IMR-90 (cell line): ENCODE measurements around the gene TBC1D22A. TPM values are rescaled to one million over a fixed set of nuclear protein-coding genes. Genes with fewer than 3 reads are reported as not detected.

Experiments
- ATAC-seq: fragments of 200-7000 bp; cut with Tn5 transposase; 2 replicates; pipeline ENCODE4 v1.9.1; 2020; ENCODE audit warnings: low read depth, mild to moderate bottlenecking, moderate library complexity
- BruUV-seq: library from RNA; stranded (reverse); fragments of 400-500 nt; replicated peaks from 2 replicates; lab custom pipeline; 2021; lab: Mats Ljungman, UMichigan
- CTCF ChIA-PET: fragments of 300-600 bp; formaldehyde crosslinking; extraction: SDS; loops from one replicate; lab custom pipeline; 2021; ENCODE audit warnings: antibody characterized with exemption; lab: Yijun Ruan, JAX
- POLR2A ChIA-PET: fragments of 300-600 bp; sonication (Branson Sonifier 250); formaldehyde crosslinking; loops from one replicate; lab custom pipeline; 2022; ENCODE audit warnings: antibody characterized with exemption; ENCODE audit not compliant: unreplicated experiment; lab: Charles Lee
- DNase-seq: peaks from one replicate; pipeline ENCODE4 v3.0.0; 2013
- H2AFZ ChIP-seq: replicated peaks from 2 replicates; pipeline ENCODE3; 2013; ENCODE audit warnings: low read length, mild to moderate bottlenecking; ENCODE audit not compliant: poor library complexity
- H2AK5ac ChIP-seq: 2 replicates; pipeline ENCODE4 v1.6.1; 2013; ENCODE audit warnings: low read depth, low read length, inconsistent platforms
- H2AK9ac ChIP-seq: replicated peaks from 2 replicates; pipeline ENCODE3; 2013; ENCODE audit warnings: mild to moderate bottlenecking, low read depth, low read length, moderate library complexity; ENCODE audit not compliant: poor library complexity
- H2BK120ac ChIP-seq: 2 replicates; pipeline ENCODE4 v1.6.1; 2013; ENCODE audit warnings: low read depth, low read length, inconsistent platforms
- H2BK15ac ChIP-seq: 3 replicates; pipeline ENCODE4 v1.6.1; 2013; ENCODE audit warnings: low read depth, low read length, inconsistent platforms
- H2BK20ac ChIP-seq: 2 replicates; pipeline ENCODE4 v1.6.1; 2013; ENCODE audit warnings: low read depth, mild to moderate bottlenecking, inconsistent platforms, low read length, moderate library complexity
- H2BK5ac ChIP-seq: 2 replicates; pipeline ENCODE4 v1.6.1; 2013; ENCODE audit warnings: mild to moderate bottlenecking, low read depth, low read length, inconsistent platforms; ENCODE audit not compliant: poor library complexity, severe bottlenecking
- H3K14ac ChIP-seq: replicated peaks from 2 replicates; pipeline ENCODE4 v1.6.1; 2013; ENCODE audit warnings: low read depth, low read length, inconsistent platforms
- H3K18ac ChIP-seq: 2 replicates; pipeline ENCODE4 v1.6.1; 2013; ENCODE audit warnings: low read depth, low read length, control low read depth
- H3K23ac ChIP-seq: 2 replicates; pipeline ENCODE4 v1.6.1; 2013; ENCODE audit warnings: low read depth, low read length, inconsistent platforms
- H3K27ac ChIP-seq: 2 replicates; pipeline ENCODE4 v1.5.1; 2013; ENCODE audit warnings: mild to moderate bottlenecking, control low read depth, low read length; ENCODE audit not compliant: insufficient read depth
- H3K27me3 ChIP-seq: 2 replicates; pipeline ENCODE4 v1.6.1; 2013; ENCODE audit warnings: low read length; ENCODE audit not compliant: control insufficient read depth, insufficient read depth
- H3K36me3 ChIP-seq: 2 replicates; pipeline ENCODE4 v1.6.1; 2013; ENCODE audit warnings: low read length, mixed read lengths; ENCODE audit not compliant: control insufficient read depth, insufficient read depth
- H3K4ac ChIP-seq: 2 replicates; pipeline ENCODE4 v1.6.1; 2013; ENCODE audit warnings: low read depth, low read length, inconsistent platforms
- H3K4me1 ChIP-seq: 2 replicates; pipeline ENCODE4 v1.6.1; 2013; ENCODE audit warnings: low read length, mixed read lengths; ENCODE audit not compliant: control insufficient read depth, insufficient read depth
- H3K4me2 ChIP-seq: 2 replicates; pipeline ENCODE4 v1.6.1; 2013; ENCODE audit warnings: low read depth, mild to moderate bottlenecking, control low read depth, low read length, moderate library complexity
- H3K4me3 ChIP-seq: 2 replicates; pipeline ENCODE4 v1.5.1; 2013; ENCODE audit warnings: low read depth, mild to moderate bottlenecking, control low read depth, low read length, moderate library complexity; ENCODE audit not compliant: insufficient read depth
- H3K56ac ChIP-seq: 2 replicates; pipeline ENCODE4 v1.6.1; 2013; ENCODE audit warnings: low read length, inconsistent platforms; ENCODE audit not compliant: insufficient read depth; ENCODE audit errors: extremely low read depth
- H3K79me1 ChIP-seq, 2 experiments: 2 replicates each; pipeline ENCODE4 v1.6.1; 2013; ENCODE audit warnings: low read length in 2 of 2, inconsistent platforms in 1 of 2, low read depth in 1 of 2
- H3K9ac ChIP-seq: 2 replicates; pipeline ENCODE4 v1.6.1; 2013; ENCODE audit warnings: low read depth, low read length, control low read depth
- H3K9me1 ChIP-seq: 2 replicates; pipeline ENCODE4 v1.6.1; 2013; ENCODE audit warnings: low read length, inconsistent platforms; ENCODE audit not compliant: insufficient read depth
- H3K9me3 ChIP-seq: 2 replicates; pipeline ENCODE4 v1.6.1; 2013; ENCODE audit warnings: low read length; ENCODE audit not compliant: control insufficient read depth, insufficient read depth
- H4K20me1 ChIP-seq: 2 replicates; pipeline ENCODE4 v1.6.1; 2013; ENCODE audit warnings: low read length, inconsistent platforms; ENCODE audit not compliant: insufficient read depth
- H4K5ac ChIP-seq: 2 replicates; pipeline ENCODE4 v1.6.1; 2013; ENCODE audit warnings: mild to moderate bottlenecking, low read depth, low read length, control low read depth
- H4K8ac ChIP-seq, 2 experiments: 2 replicates each; pipeline ENCODE4 v1.6.1; 2013; ENCODE audit warnings: low read depth in 2 of 2, low read length in 2 of 2, control low read depth in 1 of 2, inconsistent platforms in 1 of 2
- H4K91ac ChIP-seq: 2 replicates; pipeline ENCODE4 v1.6.1; 2013; ENCODE audit warnings: low read depth, low read length, inconsistent platforms; ENCODE audit not compliant: insufficient read depth
- BHLHE40 ChIP-seq: fragments of 150-350 bp; IDR thresholded peaks from 2 replicates; pipeline ENCODE4 v1.6.1; 2016; ENCODE audit warnings: mild to moderate bottlenecking, low read depth, low read length
- CEBPB ChIP-seq: IDR thresholded peaks from 2 replicates; pipeline ENCODE4 v1.6.1; 2012; ENCODE audit warnings: low read depth, low read length, improper control_type of control experiment
- CHD1 ChIP-seq: IDR thresholded peaks from 2 replicates; pipeline ENCODE4 v1.6.1; 2012; ENCODE audit warnings: low read depth, low read length, improper control_type of control experiment
- FOS ChIP-seq: fragments of 150-350 bp; IDR thresholded peaks from 2 replicates; pipeline ENCODE4 v1.6.1; 2016; ENCODE audit warnings: low read depth, low read length
- MAFK ChIP-seq: IDR thresholded peaks from 2 replicates; pipeline ENCODE4 v1.6.1; 2012; ENCODE audit warnings: low read depth, low read length, improper control_type of control experiment
- MAZ ChIP-seq: IDR thresholded peaks from 2 replicates; pipeline ENCODE4 v1.6.1; 2012; ENCODE audit warnings: low read depth, mild to moderate bottlenecking, low read length, improper control_type of control experiment, moderate library complexity, borderline replicate concordance
- MXI1 ChIP-seq: IDR thresholded peaks from 2 replicates; pipeline ENCODE4 v1.6.1; 2012; ENCODE audit warnings: low read depth, mild to moderate bottlenecking, low read length, moderate library complexity, borderline replicate concordance
- NFE2L2 ChIP-seq: fragments of 150-350 bp; IDR thresholded peaks from 2 replicates; pipeline ENCODE4 v1.6.1; 2016; ENCODE audit warnings: low read depth, mild to moderate bottlenecking, low read length
- POLR2A ChIP-seq: IDR thresholded peaks from 2 replicates; pipeline ENCODE4 v1.6.1; 2012; ENCODE audit warnings: mild to moderate bottlenecking, low read depth, low read length
- RAD21 ChIP-seq: IDR thresholded peaks from 2 replicates; pipeline ENCODE4 v1.6.1; 2012; ENCODE audit warnings: low read length, improper control_type of control experiment
- RCOR1 ChIP-seq: IDR thresholded peaks from 2 replicates; pipeline ENCODE4 v1.6.1; 2012; ENCODE audit warnings: mild to moderate bottlenecking, low read length, improper control_type of control experiment; ENCODE audit not compliant: insufficient replicate concordance
- RFX5 ChIP-seq: IDR thresholded peaks from 2 replicates; pipeline ENCODE4 v1.8.0; 2012; ENCODE audit warnings: low read depth, mild to moderate bottlenecking, low read length, moderate library complexity
- SMC3 ChIP-seq: fragments of 150-350 bp; IDR thresholded peaks from 2 replicates; pipeline ENCODE4 v1.6.1; 2016; ENCODE audit warnings: low read depth, mild to moderate bottlenecking, antibody characterized with exemption, low read length, moderate library complexity
- WGBS, 2 experiments: methylation state at CpG; one replicate each; pipeline versions ENCODE4 v1.1.5 to v1.1.7; 2013; ENCODE audit warnings: missing lambda C conversion rate in 2 of 2; ENCODE audit not compliant: insufficient read length in 1 of 2; ENCODE audit errors: extremely low coverage in 2 of 2; 5-methylcytosine and 5-hydroxymethylcytosine counted together
- dilution Hi-C: fragments of 300-500 bp; cut with HindIII; formaldehyde crosslinking; loops from one replicate; pipeline ENCODE4 v1.14.3; 2018; ENCODE audit warnings: low sequenced_read_pairs; ENCODE audit not compliant: unreplicated experiment
- in situ Hi-C: fragments of 300-500 bp; cut with MboI; formaldehyde crosslinking; loops from 3 replicates; pipeline ENCODE4 v1.14.3; 2019; ENCODE audit warnings: low sequenced_read_pairs, inconsistent platforms, mixed read lengths
- intact Hi-C: fragments of 100-400 bp; cut with micrococcal nuclease; formaldehyde crosslinking; loops from 2 replicates; pipeline ENCODE4 v1.10.0; 2022
- polyA plus RNA-seq, 3 experiments: library from polyadenylated mRNA; depleted of rRNA; stranded (reverse); fragments of >200 nt; gene quantifications; 2 replicates each; pipeline ENCODE4 v1.2.3, GENCODE V29; 2012; ENCODE audit warnings: low replicate concordance in 1 of 3
- total RNA-seq: library from RNA; depleted of rRNA; stranded (reverse); fragments of >200 nt; gene quantifications from 2 replicates; pipeline ENCODE4 v1.2.3, GENCODE V29; 2012
- TF ChIP-seq, protein P1 (sequence below): fragments of 150-350 bp; IDR thresholded peaks from 2 replicates; pipeline ENCODE4 v1.6.1; 2016; ENCODE audit warnings: low read depth, mild to moderate bottlenecking, low read length, moderate library complexity, borderline replicate concordance
- TF ChIP-seq, protein P2 (sequence below): fragments of 150-350 bp; IDR thresholded peaks from 2 replicates; pipeline ENCODE4 v1.6.1; 2017; ENCODE audit warnings: mild to moderate bottlenecking, antibody characterized with exemption, low read length, low read depth
- TF ChIP-seq, protein P3 (sequence below): conservative IDR thresholded peaks from 2 replicates; pipeline ENCODE4 v1.5.1; 2012; ENCODE audit warnings: mild to moderate bottlenecking, low read depth, low read length, improper control_type of control experiment

TBC1D22A gene
- total and polyA plus RNA-seq, 2 of the 4 experiments (the other 2 are of a cell fraction): 9.0 to 16.7 TPM

DNA sequence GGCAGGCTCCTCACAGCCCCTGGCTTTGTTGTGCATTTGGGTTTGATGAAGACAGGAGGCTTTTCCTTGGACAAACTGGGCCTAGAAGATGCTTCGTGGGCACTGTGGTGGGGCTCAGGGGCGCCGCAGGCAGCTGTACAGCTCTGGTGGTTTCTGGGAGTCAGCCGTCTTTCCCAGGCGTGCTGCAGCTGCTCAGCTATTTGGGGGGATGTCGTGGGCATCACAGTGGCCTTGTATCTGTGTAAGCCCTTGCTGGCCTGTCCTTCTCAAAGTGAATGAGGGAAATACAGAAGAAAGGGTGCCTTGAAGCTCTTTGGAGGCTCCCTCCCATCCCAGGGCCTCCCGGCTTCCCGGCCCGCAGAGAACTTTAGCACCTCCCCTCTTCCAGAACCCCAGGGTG is 89.5 kb downstream of the TBC1D22A start:
- no peak overlapping the region for H2BK120ac ChIP-seq
- CTCF ChIA-PET: no interaction called here
- BruUV-seq: no TSS peak
- H4K5ac ChIP-seq: no peak overlapping the region
- no peak overlapping the region for H3K18ac ChIP-seq
- no peak overlapping the region for H3K27ac ChIP-seq
- no peak overlapping the region for H3K4me3 ChIP-seq
- no peak overlapping the region for H3K56ac ChIP-seq
- H2BK15ac ChIP-seq: no peak overlapping the region
- intact Hi-C loops: no loop called here
- peaks cover 44 to 69% of the 10 kb centered on the region in 2 experiments for H3K79me1 ChIP-seq
- no peak overlapping the region for H3K4me2 ChIP-seq
- H3K4ac ChIP-seq: no peak overlapping the region
- H2BK5ac ChIP-seq: no peak overlapping the region
- 100% methylated on average over 4 of the region's 9 CpGs; no CpG with 5 or more reads in 1 of the 2 experiments for WGBS, 2 experiments
- H3K4me1 ChIP-seq: peaks cover 2% of the 10 kb centered on the region; the same call in 1 of the 2 replicates
- in situ Hi-C loops: no loop called here
- H2AFZ ChIP-seq: no peak overlapping the region
- H3K9me1 ChIP-seq: peaks cover 11% of the 10 kb centered on the region
- no peak overlapping the region for H4K8ac ChIP-seq
- H4K91ac ChIP-seq: no peak overlapping the region
- H3K23ac ChIP-seq: no peak overlapping the region
- H3K9ac ChIP-seq: no peak overlapping the region
- dilution Hi-C loops: no loop called here
- ATAC-seq (no peak), DNase-seq (no peak)
- no peak overlapping the region for H3K14ac ChIP-seq
- H3K9me3 ChIP-seq: no peaks in the 10 kb centered on the region
- H4K20me1 ChIP-seq: peaks cover 19% of the 10 kb centered on the region; the same call in 1 of the 2 replicates
- TF ChIP-seq NFE2L2 (no peak), POLR2A (no peak), RFX5 (no peak), FOS (no peak), MAFK (no peak), RCOR1 (no peak), MAZ (no peak), SMC3 (no peak), BHLHE40 (no peak), CHD1 (no peak), RAD21 (no peak), MXI1 (no peak), CEBPB (no peak)
- TF ChIP-seq, protein P1, sequence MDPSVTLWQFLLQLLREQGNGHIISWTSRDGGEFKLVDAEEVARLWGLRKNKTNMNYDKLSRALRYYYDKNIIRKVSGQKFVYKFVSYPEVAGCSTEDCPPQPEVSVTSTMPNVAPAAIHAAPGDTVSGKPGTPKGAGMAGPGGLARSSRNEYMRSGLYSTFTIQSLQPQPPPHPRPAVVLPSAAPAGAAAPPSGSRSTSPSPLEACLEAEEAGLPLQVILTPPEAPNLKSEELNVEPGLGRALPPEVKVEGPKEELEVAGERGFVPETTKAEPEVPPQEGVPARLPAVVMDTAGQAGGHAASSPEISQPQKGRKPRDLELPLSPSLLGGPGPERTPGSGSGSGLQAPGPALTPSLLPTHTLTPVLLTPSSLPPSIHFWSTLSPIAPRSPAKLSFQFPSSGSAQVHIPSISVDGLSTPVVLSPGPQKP: no peak
- TF ChIP-seq, protein P2, sequence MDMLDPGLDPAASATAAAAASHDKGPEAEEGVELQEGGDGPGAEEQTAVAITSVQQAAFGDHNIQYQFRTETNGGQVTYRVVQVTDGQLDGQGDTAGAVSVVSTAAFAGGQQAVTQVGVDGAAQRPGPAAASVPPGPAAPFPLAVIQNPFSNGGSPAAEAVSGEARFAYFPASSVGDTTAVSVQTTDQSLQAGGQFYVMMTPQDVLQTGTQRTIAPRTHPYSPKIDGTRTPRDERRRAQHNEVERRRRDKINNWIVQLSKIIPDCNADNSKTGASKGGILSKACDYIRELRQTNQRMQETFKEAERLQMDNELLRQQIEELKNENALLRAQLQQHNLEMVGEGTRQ: no peak
- TF ChIP-seq, protein P3, sequence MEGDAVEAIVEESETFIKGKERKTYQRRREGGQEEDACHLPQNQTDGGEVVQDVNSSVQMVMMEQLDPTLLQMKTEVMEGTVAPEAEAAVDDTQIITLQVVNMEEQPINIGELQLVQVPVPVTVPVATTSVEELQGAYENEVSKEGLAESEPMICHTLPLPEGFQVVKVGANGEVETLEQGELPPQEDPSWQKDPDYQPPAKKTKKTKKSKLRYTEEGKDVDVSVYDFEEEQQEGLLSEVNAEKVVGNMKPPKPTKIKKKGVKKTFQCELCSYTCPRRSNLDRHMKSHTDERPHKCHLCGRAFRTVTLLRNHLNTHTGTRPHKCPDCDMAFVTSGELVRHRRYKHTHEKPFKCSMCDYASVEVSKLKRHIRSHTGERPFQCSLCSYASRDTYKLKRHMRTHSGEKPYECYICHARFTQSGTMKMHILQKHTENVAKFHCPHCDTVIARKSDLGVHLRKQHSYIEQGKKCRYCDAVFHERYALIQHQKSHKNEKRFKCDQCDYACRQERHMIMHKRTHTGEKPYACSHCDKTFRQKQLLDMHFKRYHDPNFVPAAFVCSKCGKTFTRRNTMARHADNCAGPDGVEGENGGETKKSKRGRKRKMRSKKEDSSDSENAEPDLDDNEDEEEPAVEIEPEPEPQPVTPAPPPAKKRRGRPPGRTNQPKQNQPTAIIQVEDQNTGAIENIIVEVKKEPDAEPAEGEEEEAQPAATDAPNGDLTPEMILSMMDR: no peak
- no peak overlapping the region for H2AK9ac ChIP-seq
- H3K27me3 ChIP-seq: no peaks in the 10 kb centered on the region
- H3K36me3 ChIP-seq: peaks cover 5% of the 10 kb centered on the region; the same call in 1 of the 2 replicates
- no peak overlapping the region for H2BK20ac ChIP-seq
- H2AK5ac ChIP-seq: no peak overlapping the region
- POLR2A ChIA-PET: no interaction called here
